ENCODE data around the gene SLC16A3.

DNA sequence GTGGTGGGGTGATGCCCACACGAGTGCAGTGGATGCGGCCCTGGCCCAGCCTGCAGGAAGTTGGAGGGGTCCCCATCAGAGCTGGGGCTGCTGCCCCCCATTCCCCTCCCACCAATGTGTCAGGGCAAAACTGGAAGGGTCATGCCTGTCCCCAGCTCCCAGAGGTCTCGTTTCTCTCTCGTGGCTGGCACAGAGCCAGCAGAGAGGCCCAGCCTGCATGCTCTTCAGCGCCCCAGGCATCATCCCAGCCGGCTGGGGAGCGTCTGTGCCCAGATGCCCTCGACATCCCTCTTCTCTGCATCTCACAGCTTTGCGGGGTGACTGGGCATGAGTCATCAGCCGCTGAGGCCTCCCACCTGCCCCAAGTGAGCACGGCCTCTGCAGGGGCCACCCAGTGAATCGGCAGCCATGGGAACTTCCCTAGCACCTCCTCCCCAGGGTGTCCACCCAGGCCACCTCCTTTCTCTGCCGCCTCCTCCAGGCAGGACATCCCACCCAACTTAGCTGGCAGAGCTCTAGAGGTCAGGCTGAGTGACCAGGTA is 54.4 kb downstream of the SLC16A3 start:
- peak; percentile 48; the same call in 1 of the 2 replicates for TF ChIP-seq POLR2A (IDR thresholded peaks at IDR 0.05; ENCODE audit: low read depth, low read length)
- TF ChIP-seq, protein P1, sequence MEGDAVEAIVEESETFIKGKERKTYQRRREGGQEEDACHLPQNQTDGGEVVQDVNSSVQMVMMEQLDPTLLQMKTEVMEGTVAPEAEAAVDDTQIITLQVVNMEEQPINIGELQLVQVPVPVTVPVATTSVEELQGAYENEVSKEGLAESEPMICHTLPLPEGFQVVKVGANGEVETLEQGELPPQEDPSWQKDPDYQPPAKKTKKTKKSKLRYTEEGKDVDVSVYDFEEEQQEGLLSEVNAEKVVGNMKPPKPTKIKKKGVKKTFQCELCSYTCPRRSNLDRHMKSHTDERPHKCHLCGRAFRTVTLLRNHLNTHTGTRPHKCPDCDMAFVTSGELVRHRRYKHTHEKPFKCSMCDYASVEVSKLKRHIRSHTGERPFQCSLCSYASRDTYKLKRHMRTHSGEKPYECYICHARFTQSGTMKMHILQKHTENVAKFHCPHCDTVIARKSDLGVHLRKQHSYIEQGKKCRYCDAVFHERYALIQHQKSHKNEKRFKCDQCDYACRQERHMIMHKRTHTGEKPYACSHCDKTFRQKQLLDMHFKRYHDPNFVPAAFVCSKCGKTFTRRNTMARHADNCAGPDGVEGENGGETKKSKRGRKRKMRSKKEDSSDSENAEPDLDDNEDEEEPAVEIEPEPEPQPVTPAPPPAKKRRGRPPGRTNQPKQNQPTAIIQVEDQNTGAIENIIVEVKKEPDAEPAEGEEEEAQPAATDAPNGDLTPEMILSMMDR (conservative IDR thresholded peaks at IDR 0.05; ENCODE audit: low read depth, low read length): no peak
- no peak for TF ChIP-seq RFX5 (IDR thresholded peaks at IDR 0.05; ENCODE audit: low read depth, low read length)
- TF ChIP-seq CEBPB (IDR thresholded peaks at IDR 0.05; ENCODE audit: low read depth, low read length): no peak
- no peak for TF ChIP-seq RAD21 (IDR thresholded peaks at IDR 0.05; ENCODE audit: low read length)
- TF ChIP-seq MAZ (IDR thresholded peaks at IDR 0.05; ENCODE audit: borderline replicate concordance, low read depth, low read length): peak; percentile 14; the same call in 1 of the 2 replicates
- no peak for TF ChIP-seq MAFK (IDR thresholded peaks at IDR 0.05; ENCODE audit: low read depth, low read length)
- TF ChIP-seq BHLHE40 (IDR thresholded peaks at IDR 0.05; ENCODE audit: low read depth, low read length): peak; percentile 83
- TF ChIP-seq SMC3 (IDR thresholded peaks at IDR 0.05; ENCODE audit: low read depth, low read length): no peak
- peak; percentile 78 for TF ChIP-seq RCOR1 (IDR thresholded peaks at IDR 0.05; ENCODE audit: insufficient replicate concordance, low read length)
- TF ChIP-seq MXI1 (IDR thresholded peaks at IDR 0.05; ENCODE audit: borderline replicate concordance, low read depth, low read length): 0 out of 2 replicates have a peak, but pooled peaks have one; percentile 56
